Measurements from ENCODE around the gene PLPP6.
"Not testable (repeated sequence)": the region's sequence is repeated elsewhere in the genome, so short reads cannot be mapped to it uniquely, and the experiment has no call there.

The PLPP6 gene

DNA sequence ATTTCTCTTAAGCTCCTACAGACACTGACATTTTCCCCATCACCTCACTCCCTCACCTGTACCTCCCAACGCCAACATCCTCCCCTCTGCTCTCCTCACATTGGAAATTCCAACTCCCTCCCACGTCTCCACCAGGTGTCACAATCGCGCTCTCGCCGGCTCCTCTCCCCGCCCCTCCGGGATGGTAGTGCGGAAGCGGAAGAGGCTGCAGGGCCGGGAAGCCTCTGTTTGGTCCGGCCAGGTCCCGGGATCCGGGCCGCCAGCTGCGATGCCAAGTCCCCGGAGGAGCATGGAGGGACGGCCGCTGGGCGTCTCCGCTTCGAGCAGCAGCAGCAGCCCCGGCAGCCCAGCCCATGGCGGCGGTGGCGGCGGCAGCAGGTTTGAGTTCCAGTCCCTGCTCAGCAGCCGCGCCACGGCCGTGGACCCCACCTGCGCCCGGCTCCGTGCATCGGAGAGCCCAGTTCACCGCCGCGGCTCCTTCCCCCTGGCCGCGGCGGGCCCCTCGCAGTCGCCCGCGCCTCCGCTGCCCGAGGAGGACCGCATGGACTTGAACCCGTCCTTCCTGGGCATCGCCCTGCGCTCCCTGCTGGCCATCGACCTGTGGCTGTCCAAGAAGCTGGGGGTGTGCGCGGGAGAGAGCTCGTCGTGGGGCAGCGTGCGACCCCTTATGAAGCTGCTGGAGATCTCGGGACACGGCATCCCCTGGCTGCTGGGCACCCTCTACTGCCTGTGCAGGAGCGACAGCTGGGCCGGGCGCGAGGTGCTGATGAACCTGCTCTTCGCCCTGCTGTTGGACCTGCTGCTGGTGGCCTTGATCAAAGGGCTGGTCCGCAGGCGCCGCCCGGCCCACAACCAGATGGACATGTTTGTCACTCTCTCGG lies at the start of gene PLPP6:
Gene PLPP6 (plus strand): TSS at position 187 of the 881 bp plus-strand sequence. CDS start 82 bp downstream, at position 269.
- peak; percentile 96 for DNase-seq

DNA sequence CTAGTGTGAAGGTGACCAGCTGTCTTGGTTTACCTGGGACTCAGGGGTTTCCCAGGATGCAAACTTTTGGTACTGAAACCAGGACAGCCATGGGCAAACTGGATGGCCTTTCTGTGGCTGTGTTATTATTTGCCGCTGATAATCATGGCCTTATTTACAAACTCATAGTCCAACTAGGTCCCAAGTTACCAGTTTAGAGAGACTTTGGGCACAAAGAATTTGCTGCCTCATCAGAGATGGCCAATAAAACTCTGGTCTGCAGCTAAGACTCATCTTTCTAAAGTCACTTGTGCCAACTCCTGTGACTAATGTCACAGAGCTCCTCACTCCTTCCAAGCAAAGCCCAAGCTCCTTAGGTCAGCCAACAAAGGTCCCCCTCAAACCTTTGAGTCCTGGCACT lies 47.5 kb upstream of the PLPP6 start:
- DNase-seq, result no peak

- no peak for DNase-seq
These were observed 46.8 kb upstream of the PLPP6 start for GRCh38 chr9:4615251-4615650.

- no peak for DNase-seq
These were observed 46.3 kb upstream of the PLPP6 start for GRCh38 chr9:4615778-4616177.

- DNase-seq, result no peak
These were observed 44.3 kb upstream of the PLPP6 start for GRCh38 chr9:4617752-4618151.

GRCh38 chr9:4618700-4619099 lies 43.4 kb upstream of the PLPP6 start:
- no peak for DNase-seq

GRCh38 chr9:4620057-4620765 lies 41.9 kb upstream of the PLPP6 start:
- DNase-seq, result no peak

GRCh38 chr9:4620881-4621555 lies 41.1 kb upstream of the PLPP6 start:
- DNase-seq, result no peak

DNA sequence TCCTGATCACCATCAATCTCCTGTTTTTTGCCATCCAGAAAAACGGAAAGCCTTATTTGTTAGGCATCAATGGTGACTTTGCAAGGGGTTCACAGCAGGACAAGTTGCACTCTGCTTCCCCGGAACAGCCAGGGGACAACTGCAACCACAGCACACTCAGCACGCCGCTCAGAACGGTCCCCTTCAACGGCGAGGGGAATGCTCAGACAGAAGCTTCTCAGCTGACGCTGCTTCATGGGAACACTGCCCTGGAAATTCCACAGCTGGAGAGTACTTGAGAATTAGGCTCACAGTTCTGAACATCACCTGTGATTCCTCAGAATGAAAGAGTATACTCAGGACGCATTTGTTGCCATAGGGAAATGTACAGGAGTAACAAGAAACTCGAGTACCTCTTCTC lies 40.1 kb upstream of the PLPP6 start:
- DNase-seq, result no peak

GRCh38 chr9:4630836-4631235 lies 31.3 kb upstream of the PLPP6 start:
- no peak for DNase-seq

DNA sequence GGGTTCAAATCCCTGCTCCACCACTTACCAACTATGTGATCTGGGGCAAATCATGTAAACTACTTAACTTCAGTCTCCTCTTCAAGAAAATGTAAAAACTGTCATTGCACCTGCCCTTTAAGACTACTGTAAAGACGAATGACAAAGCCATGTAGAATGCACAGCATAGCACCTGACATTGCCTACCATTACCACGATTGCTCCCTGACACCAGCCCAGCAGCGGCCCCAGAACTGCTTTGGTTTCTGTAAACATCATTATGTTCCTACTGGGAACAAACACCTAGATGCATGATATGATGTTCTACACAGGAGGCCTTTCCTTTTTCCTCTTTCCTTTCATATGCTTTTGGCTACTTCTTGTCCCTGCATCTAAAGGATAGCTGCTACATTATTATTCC lies 23.1 kb upstream of the PLPP6 start:
- no peak for DNase-seq

DNA sequence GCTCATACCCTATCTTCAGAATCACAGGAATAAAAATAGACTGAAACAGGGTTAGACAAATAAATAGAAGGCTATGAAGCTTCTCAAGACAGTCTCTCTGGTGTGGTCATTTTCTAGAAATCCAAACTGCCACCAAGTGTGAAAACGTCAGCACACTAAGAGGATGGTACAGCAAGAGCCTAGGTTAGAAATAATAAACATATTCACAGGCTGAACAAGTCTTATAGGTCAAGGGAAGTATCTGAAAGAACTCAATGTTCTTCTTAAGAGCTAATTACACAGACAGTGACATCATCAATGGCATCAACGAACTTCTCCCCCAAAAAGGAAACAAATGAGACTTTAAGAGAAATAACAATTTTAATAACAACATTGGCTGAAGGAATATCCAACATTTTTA lies 22.7 kb upstream of the PLPP6 start:
- no peak for DNase-seq

DNA sequence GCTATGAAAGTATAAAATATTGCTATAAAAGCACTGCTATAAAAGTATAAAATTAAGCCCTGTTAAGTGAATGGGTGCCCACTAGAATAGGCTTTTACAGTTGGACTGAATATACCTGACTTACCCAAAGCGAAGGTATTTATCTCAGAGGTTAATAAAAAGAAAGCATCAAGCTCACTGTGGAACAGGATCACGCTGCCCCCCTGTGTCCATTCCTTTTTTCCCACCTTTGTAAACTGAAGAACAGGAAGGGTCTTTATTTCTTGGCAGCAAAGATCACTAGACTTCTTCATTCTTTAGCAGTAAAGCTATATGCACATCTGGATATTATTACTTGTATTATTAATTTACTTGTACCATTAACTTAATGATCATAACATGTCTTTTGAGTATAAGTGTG lies 22.1 kb upstream of the PLPP6 start:
- peak; percentile 41 for DNase-seq

- DNase-seq, result no peak
These were observed 19.7 kb upstream of the PLPP6 start for GRCh38 chr9:4642351-4642750.

- DNase-seq, result no peak
These were observed 8.0 kb upstream of the PLPP6 start for GRCh38 chr9:4654084-4654483.

DNA sequence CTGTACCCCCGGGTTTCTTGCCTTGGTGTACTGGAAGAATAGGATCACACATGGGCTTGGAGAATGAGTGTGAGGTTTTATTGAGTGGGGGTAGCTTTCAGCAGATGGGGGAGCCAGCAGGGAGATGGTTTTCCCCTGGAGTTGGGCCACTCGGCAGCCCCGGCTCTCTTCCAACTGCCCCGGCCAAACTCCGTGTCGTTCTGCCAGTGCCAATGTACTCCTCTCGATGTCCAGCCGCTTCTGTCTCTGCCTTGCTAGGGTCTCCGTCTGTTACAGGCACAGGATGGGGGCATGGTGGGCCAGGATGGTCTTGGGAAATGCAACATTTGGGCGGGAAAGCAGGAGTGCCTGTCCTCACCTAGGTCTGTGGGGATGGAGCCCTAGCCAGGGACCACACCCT lies 7.6 kb upstream of the PLPP6 start:
- no peak for DNase-seq

DNA sequence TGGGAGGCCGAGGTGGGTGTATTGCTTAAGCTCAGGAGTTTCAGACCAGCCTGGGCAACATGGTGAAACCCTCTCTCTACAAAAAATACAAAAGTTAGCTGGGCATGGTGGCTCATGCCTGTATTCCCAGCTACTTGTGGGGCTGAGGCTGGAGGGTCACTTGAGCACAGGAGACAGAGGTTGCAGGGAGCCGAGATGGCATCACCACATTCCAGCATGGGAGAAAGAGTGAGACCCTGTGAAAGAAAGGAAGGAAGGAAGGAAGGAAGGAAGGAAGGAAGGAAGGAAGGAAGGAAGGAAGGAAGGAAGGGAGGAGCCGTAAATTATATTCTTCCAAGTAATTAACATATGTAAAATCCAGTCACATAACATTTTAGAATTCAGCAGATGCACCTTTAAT lies 5.9 kb upstream of the PLPP6 start:
- not testable (repeated sequence) for DNase-seq

DNA sequence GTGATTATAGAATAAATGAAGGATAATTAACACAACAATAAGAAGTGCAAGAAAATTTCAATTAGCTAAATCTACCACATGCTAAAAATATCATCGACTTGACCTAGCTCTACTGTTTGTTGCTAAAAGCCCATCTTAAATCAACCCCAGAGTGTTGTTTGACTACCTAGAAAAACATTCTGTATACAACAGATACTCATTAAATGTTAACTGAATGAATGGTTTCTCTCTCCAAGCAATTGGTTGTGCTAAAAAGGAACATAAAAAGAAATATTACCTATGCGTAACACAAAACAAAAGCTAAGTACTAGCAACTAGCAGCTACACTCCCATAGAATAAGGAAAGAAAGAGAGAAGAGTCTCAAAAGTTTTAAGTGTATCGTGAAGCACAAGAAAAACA lies 5.5 kb upstream of the PLPP6 start:
- DNase-seq, result no peak

DNA sequence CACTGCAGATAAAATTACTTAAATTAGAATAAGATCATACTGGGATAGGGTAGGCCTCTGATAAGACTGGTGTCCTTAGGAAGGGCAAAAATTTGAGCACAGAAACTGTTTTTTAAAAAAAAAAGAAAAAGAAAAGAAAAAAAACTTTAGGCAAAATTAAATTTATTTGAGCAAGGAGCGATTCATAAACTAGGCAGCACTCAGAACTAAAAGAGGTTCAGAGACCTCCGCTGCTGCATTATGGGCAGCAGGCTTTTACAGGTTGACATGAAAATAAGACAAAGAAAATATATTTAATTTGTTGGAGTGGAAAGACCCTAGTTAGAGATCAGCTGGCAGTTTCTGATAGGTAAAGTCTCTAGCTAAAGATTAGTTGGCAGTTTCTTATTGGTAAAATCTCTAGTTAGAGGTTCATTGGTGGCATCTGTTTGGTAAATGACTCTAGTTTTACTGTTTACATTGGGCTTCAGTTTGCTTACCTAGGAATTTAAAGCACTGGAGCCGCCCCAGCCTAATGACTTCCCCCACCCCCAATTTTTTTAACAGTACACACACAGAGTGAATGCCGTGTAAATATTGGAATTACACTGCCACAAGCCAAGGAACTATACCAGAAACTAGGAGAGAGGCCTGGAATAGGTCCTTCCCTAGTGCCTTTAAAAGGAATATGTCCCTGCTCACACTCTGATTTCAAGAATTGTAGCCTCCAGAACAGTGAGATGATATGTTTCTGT lies 4.5 kb upstream of the PLPP6 start:
- no peak for DNase-seq

DNA sequence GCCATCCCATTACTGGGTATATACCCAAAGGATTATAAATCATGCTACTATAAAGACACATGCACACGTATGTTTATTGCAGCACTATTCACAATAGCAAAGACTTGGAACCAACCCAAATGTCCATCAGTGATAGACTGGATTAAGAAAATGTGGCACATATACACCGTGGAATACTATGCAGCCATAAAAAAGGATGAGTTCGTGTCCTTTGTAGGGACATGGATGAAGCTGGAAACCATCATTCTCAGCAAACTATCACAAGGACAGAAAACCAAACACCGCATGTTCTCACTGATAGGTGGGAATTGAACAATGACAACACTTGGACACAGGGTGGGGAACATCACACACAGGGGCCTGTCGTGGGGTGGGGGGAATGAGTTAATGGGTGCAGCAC lies 1.4 kb upstream of the PLPP6 start:
- not testable (repeated sequence) for DNase-seq

DNA sequence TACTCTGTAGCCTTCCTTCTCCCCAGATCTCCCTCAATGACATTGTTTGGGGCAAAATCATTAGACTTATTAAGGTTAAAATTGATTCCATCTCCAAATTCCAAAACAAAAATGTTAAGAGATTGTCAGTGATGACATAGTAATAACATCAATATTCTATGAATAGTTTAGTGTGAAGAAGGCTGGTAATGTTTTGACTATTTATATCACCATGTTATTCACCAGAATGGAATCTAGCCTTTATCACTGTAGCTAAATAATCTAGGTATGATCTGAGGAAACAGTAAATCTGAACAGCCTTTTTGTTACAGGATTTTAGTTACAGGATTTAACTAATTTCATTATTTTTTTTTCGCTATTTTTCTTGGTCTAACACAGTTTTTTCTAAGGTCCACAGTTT lies 929 bp upstream of the PLPP6 start:
- DNase-seq, result no peak

- DNase-seq, result no peak
These were observed 483 bp upstream of the PLPP6 start for GRCh38 chr9:4661611-4662010.
